Right ventricle myocardium inferior (tissue), 1 donor: ENCODE results near the gene CCER1. TPM values are rescaled to one million over a fixed set of nuclear protein-coding genes. Genes with fewer than 3 reads are reported as not detected.
"Not testable (repeated sequence)": the region's sequence is repeated elsewhere in the genome, so short reads cannot be mapped to it uniquely, and the experiment has no call there.

Experiments used
- ATAC-seq: fragments of 200-7000 bp; cut with Tn5 transposase; one replicate; pipeline ENCODE4 v1.9.1; 2020; ENCODE audit warnings: mild to moderate bottlenecking, moderate library complexity
- DNase-seq: peaks from one replicate; pipeline ENCODE4 v3.0.0; 2021; ENCODE audit errors: missing footprints
- intact Hi-C: fragments of 100-400 bp; cut with DNase I; formaldehyde crosslinking; loops from one replicate; pipeline ENCODE4 v1.11.0; 2022
- long read RNA-seq: library from polyadenylated mRNA; unstranded; transcript quantifications from one replicate; pipeline ENCODE4 v2.0.0, GENCODE V29; 2021
- total RNA-seq: library from RNA; stranded (reverse); fragmentation: NEBNext Ultra II Directional; extraction: Animal tissue kit (Norgen Biotek cat#: 25700); gene quantifications from one replicate; pipeline ENCODE4 v1.2.1, GENCODE V29; 2021
- donor health status: DM: no; HTN: yes; CAD: no; lungs with severe emphysema.

The CCER1 gene, protein sequence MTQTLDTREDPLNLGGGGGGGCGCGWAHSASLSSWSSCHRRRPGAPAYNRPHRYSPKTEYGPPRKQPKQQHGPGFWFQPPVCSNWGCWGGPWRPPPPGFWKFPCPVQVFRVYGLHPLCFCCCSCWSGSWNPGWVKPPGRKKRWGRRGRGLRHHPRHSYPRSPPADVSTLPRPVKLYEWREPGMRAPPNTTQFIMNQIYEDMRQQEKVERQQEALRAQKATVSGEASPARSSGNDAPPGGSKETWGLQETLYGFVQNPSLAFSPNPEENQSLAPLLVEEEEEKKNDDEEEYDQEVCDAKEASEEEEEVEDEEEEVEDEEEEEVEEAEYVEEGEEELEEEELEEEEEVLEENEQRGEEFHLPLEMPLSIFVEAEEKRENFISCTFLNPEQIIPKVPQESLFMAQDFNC
- not detected for total RNA-seq
- long read RNA-seq: 0 reads

DNA sequence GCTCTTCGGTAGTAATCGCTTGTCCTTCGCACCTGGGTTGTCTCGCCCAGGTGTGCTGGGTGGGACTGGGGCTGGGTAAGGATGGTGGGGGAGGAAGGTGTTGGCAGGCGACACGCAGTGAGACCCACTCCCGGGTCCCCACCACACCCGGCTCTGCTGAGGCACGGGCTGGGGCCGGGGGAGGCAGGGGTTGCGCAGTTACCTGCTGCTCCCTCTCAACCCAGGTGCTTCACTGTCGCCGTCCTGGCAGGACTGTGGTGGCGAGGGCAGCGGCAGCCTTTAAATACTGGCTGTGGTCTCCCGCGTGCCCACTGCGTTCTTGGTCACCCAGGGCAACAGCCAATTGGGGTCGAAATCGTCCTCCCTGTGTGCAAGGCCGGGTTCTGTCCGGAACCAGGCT is at the start of gene CCER1:
CCER1 (minus strand) TSS at position 256 of the 400 bp plus-strand sequence. CDS start 434 bp downstream, outside the sequence.
- intact Hi-C loops: no loop called here
- DNase-seq (no peak), ATAC-seq (no peak)

DNA sequence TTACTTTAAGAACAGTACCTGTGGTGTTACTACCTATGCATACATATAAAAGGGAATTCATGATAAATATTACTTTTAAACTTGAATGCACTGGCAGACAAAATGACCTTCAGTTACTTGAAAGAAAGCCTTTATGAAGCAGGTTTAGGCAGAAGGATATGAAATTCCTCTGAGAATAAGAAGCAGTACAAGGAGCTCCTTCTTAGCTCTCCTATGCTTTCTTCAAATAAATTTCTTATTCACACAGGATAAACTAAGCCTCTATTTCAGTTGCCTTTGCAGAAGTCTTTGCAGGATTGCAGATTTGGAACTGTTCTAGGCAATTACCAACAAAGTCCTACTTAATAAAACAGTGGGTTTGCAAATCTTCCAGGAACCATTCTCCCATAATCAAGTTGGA is 48.8 kb upstream of the CCER1 start:
- no peak for DNase-seq
- intact Hi-C loops: no loop called here
- ATAC-seq: no peak

DNA sequence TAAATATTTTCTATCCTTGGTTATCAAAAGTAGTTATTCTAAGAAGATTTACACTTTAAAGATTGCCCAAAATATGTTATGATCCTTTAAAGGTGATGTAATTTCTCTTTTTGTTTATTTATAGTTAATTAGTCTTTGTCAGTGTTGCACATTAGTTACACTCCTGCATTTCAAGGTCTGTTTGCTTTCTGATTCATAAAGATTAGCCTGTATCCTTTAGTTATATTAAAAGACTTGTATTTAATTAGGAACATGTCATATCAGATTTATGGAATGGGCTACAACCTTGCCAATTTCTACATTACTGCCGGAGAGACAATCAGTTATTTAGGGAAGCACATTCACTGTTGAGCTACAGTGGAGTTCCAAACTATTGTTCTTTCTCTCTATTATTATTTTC is 46.3 kb upstream of the CCER1 start:
- DNase-seq (no peak), ATAC-seq (no peak)
- intact Hi-C loops: no loop called here

DNA sequence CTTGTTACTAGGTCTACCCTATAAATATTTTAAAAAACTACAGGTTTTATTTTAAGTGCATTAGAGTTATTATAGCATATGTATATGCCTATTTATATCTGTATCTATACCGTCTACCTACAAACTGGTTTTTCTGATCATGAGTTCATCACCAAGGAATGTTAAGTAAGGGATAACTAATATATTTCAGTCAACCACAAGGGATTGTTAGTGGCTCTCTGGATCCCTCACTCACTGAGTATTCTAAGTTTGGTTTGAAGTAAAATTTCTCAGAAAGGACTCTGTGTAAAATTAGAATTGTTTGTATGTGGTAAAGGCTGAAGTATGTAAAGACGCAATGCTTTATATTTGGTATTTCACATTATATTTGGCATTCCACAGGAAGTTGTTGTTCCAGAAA is 45.0 kb upstream of the CCER1 start:
- intact Hi-C loops: no loop called here
- ATAC-seq: no peak
- no peak for DNase-seq

DNA sequence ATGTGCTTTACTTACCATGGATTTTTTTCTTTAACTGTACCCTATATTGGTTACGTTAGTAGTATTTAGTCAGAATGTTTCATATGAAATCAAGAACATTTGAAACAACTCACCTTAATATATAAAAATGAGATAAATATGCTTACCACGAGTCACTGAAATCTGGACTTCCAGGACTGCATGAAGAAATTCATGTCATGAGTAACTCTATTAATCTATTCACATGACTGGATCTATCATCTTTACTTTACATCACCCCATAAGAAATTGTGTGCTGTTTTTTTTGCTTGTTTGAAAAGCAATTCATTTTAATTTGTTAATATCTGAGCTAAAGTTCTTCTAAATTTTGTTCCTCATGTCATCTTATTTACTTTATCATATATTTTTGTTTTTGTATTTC is 44.6 kb upstream of the CCER1 start:
- DNase-seq (no peak), ATAC-seq (no peak)
- intact Hi-C loops: no loop called here

DNA sequence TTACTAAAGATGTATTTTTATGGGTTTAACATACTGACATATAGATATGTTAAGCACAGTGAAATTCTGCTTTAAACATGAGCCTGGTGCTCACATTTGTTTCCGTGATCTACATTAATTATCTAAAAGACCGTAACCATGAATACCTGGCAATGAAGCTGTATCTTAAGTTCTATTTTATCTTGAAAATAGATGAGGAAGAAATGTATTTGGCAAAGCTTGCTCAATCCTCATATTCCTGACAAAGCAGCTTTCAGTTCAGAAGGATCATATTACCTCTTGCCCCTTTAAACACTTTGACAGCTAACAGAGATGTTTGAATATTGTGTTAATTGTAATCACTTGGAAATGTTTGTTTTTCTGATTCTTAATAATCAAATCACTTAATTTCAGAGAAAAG is 40.0 kb upstream of the CCER1 start:
- DNase-seq (no peak), ATAC-seq (no peak)
- intact Hi-C loops: no loop called here

DNA sequence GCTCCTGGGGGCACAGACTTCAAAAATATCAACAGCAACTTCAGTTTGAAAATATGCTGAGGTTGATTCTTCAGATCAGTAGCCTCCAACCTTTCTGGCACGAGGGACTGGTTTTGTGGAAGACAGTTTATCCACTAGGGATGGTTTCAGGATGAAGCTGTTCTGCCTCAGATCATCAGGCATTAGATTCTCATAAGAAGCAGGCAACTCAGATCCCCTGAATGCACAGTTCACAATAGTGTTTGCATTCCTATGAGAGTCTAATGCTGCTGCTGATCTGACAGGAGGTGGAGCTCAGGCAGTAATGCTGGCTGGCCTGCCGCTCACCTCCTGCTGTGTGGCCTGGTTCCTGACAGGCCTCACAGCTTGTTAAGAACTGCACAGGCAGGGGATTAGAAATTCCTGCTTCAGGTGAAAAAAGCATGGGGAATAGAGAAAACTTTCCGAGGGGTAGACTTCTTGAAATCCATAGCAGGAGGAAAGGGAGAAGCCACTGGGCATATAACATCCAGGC is 37.0 kb upstream of the CCER1 start:
- intact Hi-C loops: no loop called here
- DNase-seq (no peak), ATAC-seq (no peak)

DNA sequence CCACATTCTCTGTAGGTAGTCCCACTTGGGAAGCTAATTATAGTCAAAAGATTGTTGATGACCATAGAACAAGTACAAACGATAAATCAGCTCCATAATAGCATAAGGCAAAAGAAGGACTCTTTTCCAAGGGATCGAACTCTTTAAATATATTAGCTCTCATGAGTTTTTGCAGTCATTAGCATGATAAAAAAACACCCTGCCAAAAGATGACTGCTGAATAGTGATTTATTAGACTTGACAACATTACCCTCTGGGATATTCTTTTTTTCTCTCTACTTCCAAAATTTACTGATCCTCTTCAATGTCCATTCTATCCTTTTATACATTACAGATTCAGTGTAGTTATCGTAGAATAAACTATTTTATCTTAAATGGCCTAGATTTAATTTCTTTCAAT is 35.6 kb upstream of the CCER1 start:
- no peak for ATAC-seq
- intact Hi-C loops: no loop called here
- DNase-seq: no peak

DNA sequence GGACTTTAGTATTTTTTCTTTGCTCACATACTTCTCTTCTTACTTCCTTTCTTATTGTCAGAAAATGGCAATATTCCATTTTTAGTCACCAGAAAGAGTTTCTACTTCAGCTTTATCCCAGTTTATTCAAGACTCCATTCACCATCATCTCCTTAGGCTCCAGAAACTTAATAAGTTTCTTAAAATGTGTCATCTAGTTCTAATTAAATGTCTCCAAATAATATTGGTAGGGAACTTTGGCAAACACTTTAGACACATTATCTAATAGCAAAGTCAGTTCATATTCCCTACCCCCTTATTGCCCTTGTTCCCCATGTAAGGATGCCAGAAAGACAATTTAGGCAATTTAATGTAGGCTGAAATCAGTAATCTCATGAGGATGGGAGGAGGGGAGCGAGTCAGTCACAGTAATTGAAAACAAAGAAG is 34.7 kb upstream of the CCER1 start:
- ATAC-seq: peak; percentile 96
- DNase-seq: no peak
- intact Hi-C loops: no loop called here

DNA sequence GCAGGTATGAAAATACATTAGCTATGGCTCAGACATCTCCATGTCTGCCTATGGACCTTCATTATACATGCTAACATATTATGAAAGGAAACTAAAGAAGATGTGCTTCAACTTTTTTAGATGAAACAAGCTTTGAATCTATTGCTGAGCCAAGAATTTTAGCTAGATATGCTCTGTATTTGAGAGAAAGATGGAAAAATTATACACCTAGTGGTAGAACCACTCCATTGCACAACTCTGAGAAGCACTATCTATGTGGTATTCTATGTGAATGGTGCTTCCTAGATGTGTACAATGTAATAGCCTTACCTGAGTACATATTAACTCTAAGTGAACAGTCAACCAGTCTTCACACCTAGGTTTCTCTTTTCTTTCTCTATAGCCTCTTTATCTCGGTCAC is 32.5 kb upstream of the CCER1 start:
- ATAC-seq (no peak), DNase-seq (no peak)
- intact Hi-C loops: no loop called here

DNA sequence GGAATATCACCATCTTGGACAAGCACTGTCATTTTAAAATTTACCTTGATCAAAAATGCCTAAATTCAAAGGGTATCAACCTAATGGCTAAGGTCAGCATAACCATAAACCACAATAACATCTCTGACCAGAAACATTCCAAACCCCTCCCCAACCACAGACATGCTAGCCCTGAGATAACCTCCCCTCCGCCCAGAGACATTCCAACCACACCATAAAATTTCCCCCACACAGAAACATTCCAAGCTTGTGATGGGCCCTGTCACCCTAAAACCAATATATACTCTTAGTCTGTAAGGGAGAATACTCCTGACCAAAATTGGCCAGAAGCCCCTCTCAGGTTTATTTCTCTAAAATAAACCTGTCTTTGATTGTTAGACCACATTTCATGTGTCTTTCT is 32.1 kb upstream of the CCER1 start:
- no peak for DNase-seq
- intact Hi-C loops: no loop called here
- ATAC-seq: no peak

DNA sequence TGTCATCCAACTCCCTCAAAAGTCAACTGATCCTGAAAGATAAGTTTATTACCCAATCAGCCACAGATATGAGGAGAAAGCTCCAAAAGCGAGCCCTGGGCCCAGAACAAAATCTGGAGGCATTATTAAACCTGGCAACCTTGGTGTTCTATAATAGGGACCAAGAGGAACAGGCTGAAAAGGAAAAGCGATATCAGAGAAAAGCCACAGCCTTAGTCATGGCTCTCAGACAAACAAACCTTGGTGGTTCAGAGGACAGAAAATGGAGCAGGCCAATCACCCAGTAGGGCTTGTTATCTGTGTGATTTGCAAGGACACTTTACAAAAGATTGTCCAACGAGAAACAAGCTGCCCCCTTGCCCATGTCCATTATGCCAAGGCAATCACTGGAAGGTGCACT is 30.4 kb upstream of the CCER1 start:
- ATAC-seq, intact Hi-C loops: not testable (repeated sequence)

DNA sequence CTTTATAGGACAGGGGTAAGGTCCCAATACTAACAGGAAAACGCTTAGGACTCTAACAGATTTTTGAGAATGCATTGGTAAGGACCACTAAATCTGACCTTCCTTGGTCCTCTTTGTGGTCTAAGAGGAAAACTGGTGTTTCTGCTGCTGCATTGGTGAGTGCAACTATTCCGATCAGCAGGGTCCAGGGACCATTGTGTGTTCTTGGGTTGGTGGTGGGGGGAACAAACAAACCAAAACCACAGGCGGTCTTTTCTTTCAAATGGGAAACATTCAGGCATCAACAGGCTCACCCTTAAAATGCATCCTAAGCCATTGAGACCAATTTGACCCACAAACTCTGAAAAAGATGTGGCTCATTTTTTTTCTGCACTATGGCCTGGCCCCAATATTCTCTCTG is 29.1 kb upstream of the CCER1 start:
- intact Hi-C loops: no loop called here
- no peak for ATAC-seq
- no peak for DNase-seq

More for the DNA sequence above, 30.4 kb upstream of the CCER1 start:
- DNase-seq: not testable (repeated sequence)

DNA sequence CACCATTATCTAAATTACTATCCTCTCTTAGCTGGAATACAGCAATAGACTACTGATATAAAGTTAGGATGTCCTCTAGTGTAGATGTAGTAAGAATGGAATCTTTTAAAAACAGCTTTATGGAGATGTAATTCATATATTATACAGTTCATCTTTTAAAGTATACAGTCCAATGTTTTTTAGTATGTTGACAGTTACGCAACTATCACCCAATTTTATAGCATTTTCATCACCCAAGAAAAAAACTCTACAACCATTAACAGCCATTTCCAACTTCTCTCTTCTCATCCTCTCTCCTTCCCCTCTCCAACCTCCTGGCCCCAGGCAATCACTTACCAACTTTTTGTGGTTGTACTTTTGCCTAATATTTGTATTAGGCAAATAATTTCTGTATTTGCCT is 27.2 kb upstream of the CCER1 start:
- no peak for ATAC-seq

DNA sequence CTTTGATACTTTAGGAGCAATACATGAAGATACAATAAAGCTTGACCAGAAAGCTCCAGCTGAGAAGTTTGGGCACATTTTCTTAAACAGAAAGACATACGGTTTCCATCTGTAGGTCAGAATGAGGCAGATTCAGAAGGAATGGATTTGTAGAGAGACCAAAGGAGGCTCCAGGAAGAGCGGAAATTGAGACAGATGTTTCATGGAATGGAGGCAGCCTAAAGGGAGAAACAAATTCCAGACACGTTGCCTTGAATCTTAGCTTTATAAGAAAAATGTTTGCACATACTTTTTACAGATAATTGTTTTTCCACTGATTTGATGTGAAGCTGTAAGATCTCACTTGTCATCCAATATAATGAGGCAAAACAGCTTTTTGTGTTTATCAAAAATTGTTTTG is 25.0 kb upstream of the CCER1 start:
- no peak for ATAC-seq
- no peak for DNase-seq
- intact Hi-C loops: loop anchor here (2.0 to 10.0 kb wide), 3 partner anchors 127 to 347 kb away; no protein-coding TSS in a partner anchor

More for the DNA sequence above, 27.2 kb upstream of the CCER1 start:
- intact Hi-C loops: no loop called here
- DNase-seq: no peak

DNA sequence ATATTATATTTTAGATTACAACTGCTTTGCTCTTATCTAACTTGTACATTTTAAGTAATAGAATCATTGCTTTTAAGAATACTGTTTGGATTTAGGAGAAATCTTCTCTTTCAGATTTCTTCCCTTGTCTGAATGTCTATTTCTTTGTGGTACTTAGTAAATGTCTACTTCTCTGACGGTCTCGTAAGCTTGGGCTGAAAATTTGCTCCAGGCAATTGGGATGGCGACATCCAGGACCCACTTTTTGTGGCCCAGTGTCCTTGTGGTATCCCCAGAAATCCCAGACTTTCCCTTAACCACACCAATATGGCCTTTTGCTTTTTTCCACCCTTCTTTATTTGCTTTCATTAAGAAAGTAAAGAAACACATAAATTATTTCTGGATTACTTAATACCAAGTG is 24.0 kb upstream of the CCER1 start:
- ATAC-seq: no peak
- intact Hi-C loops: loop anchor here (2.0 to 10.0 kb wide), 3 partner anchors 128 to 348 kb away; no protein-coding TSS in a partner anchor
- no peak for DNase-seq

DNA sequence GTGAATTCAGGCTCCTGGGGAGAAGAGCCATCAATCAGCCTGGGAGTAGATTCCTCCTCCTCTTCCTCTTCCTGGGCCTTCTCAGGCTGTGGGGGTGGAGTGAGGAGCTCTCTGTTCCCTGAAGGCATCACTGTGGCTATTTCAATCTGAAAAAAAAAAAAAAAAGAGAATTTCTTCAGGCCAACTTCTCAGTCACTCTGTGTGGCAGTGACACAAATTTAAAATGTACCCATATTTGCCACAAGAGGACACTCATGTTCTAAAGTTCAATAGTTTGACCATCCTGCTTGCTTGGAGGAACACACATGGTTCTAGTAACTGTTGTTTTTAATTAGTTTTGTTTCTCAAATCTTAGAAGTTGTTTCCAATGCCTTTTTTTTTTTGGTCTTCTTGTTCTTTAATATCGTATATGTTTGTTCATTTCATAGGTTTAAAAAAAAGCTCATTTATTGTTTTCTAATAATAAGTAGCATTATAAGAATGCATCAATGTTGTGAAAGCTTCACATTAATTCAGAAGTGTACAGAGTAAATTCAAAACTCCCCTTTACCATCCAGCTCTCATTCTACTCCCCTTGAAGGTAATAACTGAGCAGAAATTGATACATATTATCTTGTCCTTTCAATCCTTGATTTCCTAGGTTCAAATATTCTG is 23.3 kb upstream of the CCER1 start:
- DNase-seq: no peak
- intact Hi-C loops: loop anchor here (1.0 to 10.0 kb wide), 4 partner anchors 129 to 377 kb away; no protein-coding TSS in a partner anchor

DNA sequence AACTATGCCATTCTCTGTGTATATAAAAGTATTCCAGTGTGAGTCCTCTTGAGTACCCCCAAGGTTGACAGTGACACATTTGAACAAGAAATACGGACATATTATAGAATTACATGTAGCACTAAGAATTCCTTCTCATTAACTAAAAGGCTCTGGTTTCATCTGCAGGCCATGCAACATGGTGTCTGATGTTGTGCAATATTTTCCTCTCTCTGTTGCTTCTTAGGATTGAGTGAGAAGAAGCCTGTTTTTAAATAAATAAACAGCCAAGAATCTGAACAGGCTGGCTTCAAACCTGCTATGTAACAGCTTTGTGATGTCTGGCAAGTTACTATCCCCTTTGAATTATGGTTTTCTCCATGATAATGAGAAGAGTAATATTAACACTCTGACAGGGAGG is 22.2 kb upstream of the CCER1 start:
- peak; percentile 44 for ATAC-seq
- DNase-seq: no peak
- intact Hi-C loops: loop anchor here (5.0 to 10.0 kb wide), 2 partner anchors 130 to 198 kb away; no protein-coding TSS in a partner anchor

More for the DNA sequence above, 23.3 kb upstream of the CCER1 start:
- peak; percentile 86 for ATAC-seq

DNA sequence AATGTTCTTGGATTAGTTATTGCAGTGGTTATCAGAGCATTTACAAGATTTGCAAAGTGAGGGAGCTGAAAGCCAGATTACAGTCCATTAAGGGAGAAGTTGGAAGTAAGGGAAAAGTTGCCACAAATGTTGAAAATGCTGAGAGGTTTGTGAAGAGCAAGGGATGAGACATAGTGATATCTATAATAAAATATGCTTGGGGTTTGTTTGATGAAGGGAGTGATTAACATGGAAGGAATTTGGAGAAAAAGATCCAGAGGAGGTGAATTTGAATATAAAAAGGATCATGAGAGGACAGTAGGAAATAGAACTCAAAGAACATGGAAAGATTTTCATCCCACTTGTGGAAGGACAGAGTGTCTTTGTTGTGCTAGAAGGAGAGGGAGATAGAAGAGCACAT is 19.3 kb upstream of the CCER1 start:
- DNase-seq (no peak), ATAC-seq (no peak)
- intact Hi-C loops: loop anchor here (10.0 kb wide), 1 partner anchor 201 kb away; no protein-coding TSS in a partner anchor

DNA sequence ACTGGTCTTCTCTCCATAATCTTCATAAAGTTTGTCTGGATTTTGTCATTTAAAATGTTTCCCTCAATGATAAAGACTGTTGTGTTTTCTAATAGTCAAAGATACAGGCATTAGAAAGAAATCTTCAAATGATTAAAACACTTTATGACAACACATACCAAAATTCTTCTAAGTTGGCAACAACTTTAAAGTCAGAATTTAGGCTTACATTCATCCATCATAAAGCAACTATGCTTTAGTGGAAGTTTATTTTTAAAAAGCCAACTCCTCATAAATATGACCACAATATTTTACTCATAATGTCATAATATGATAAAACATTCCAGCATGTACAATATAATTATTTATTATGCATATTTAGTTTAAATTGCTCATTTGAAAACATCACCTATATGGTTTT is 17.2 kb upstream of the CCER1 start:
- no peak for ATAC-seq
- DNase-seq: no peak
- intact Hi-C loops: loop anchor here (10.0 kb wide), 1 partner anchor 203 kb away; no protein-coding TSS in a partner anchor
